ENCODE data around the gene STX18. TPM values are rescaled to one million over a fixed set of nuclear protein-coding genes. Genes with fewer than 3 reads are reported as not detected.

Gene STX18
- total and polyA plus RNA-seq, 5 experiments from 2014 or later, result 20.0 to 24.9 (median 21.5) TPM

DNA sequence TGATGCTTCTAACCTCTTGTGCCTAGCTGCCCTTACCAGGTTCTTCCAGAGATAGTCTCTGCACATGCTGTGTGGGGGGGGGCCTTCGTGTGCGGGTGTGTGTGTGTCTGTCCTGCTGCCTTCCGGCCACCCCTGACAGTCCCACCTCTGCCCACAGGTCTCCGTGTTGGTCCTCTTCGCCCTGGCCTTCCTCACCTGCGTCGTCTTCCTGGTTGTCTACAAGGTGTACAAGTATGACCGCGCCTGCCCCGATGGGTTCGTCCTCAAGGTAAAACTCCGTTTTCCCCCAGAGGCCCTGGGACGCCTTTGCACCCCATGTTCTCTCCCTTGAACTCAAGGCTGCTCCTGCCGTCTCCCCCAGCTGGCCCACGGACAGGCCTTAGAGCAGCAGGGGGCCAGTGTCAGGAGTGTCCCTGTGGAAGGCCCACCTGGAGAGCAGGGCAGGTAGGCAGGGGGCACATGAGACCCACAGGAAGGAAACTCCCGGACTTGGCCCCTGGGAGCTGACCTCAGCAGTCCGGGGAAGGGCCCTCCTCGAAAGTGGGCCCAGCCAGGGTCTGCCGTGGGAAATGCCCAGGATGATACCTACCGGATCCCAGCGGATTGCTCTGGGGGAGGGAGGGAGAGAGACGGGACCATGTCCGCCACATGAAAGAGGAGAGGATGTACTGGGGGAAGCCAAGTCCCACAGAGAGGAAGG, 132.3 kb downstream of the STX18 start:
- no peaks in the 10 kb centered on the region for H3K27me3 Mint-ChIP-seq
- ATAC-seq, result no peak
- H3K27ac Mint-ChIP-seq, result peak overlapping the region in 2 of 10 donors; percentile 21 to 92
- no peaks in the 10 kb centered on the region for H3K9me3 Mint-ChIP-seq
- POLR2A ChIA-PET, result no interaction called here
- H3K4me3 Mint-ChIP-seq, result no peak overlapping the region
- peaks cover 0 to 4% (median 0%) of the 10 kb centered on the region in 4 donors for H3K4me1 Mint-ChIP-seq
- peak in 1 of 10 donors; percentile 35 for DNase-seq
- peaks cover 0 to 25% (median 1%) of the 10 kb centered on the region in 3 donors for H3K36me3 Mint-ChIP-seq

DNA sequence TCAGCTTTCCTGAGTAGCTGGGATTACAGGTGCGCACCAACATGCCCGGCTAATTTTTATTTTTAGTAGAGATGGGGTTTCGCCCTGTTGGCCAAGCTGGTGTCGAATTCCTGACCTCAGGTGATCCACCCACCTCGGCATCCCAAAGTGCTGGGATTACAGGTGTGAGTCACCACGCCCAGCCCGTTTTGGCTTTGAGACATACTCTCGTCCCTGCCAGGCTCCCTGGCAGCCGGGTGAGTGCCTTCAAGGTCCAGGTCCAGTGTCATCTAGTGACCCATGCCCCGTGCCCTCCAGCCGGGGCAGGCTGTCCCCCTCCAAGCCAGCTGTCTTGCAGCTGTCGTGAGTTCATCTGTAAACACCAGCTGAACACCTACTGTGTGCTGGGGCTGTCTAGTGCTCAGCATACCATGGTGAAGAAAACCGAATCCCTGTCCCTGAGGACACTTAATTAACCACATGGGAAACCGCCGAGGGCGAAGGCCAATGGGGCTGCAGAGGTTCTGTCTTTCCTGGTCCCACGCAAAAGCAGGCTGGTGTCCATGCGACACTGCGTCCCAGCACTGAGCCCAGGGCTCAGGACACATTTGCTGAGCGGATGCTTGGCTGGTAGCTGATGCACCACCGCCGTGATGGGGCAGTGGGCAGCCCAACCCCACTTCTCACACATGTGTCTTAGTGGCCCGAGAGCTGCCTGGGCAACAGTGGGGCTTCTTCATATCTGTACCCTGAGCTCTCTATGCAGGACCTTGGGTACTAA, 133.1 kb downstream of the STX18 start:
- Mint-ChIP-seq H3K4me3 (no peak overlapping the region), H3K27me3 (no peaks in the 10 kb centered on the region), H3K36me3 (peaks cover 0 to 27% (median 1%) of the 10 kb centered on the region in 3 donors), H3K27ac (peak overlapping the region in 2 of 10 donors; percentile 49 to 67), H3K4me1 (peaks cover 0 to 4% (median 0%) of the 10 kb centered on the region in 4 donors), H3K9me3 (no peaks in the 10 kb centered on the region)
- ATAC-seq (no peak), DNase-seq (no peak)
- POLR2A ChIA-PET, result no interaction called here

DNA sequence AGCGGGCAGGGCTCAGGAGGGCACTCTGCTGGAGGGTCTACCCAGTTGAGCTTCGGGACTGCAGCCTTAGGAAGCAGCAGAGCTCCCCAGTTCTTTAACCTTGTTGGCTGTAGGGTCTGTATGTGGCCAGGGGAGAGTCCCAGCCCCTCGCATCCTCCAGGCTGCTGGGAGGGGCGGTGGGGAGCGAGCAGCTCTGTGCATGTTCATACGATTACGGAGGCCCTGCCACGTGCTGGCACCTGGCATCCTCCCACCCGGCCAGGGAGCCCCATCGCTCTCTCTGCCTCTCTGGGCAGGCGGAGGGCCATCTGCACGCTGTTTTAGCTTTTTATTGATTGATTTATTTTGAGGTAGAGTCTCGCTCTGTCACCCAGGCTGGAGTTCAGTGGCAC, 133.7 kb downstream of the STX18 start:
- Mint-ChIP-seq H3K4me3 (peak overlapping the region in 1 of 10 donors; percentile 12), H3K4me1 (peaks cover 0 to 6% (median 0%) of the 10 kb centered on the region in 4 donors), H3K9me3 (no peaks in the 10 kb centered on the region), H3K27ac (peak overlapping the region in 1 of 10 donors; percentile 49), H3K36me3 (peaks cover 0 to 31% (median 5%) of the 10 kb centered on the region in 3 donors), H3K27me3 (no peaks in the 10 kb centered on the region)
- no peak for DNase-seq
- POLR2A ChIA-PET, result interaction anchor here (0.9 kb wide), 1 partner anchor 10 kb away, joined by 3 read pairs; no protein-coding TSS in a partner anchor
- ATAC-seq, result no peak

DNA sequence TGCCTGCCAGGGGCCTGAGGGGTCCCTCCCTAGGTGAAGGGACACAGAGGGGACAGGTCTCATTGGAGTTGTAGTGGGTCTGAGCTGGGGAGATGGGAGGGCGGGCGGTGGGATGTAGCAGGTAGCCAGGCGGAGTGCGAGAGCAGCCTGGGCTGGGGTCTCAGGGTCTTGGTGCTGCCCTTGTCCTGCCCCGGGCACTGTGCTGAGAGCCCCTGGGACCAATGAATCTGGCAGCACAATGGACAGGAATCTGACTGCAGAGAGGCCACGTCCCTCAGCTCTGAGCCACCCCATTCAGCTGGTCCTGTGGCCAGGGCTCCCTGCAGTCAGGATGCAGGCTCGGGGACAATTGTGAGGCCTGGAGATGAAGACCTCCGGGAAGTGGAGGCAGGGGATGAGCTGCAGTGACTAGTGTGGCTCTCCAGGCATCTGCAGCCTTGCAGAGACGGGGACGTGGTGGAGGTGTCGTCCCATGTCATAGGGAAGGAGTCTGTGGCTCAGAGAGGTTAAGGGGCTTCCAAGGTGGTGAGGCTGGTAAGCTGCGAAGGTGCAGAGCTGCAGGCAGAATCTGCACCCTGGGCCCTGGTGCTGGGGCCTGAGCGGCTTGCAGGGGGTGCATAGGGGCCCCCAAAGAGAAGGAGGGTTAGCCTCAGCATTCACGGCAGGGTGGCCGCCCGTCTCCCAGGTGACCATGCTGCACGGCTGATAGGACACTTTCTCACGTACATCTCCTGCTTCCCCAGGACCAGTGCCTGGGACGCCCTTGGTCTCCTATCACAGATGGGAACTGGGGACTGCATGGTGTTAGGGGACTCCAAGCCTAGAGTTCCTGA, 134.3 kb downstream of the STX18 start:
- peak overlapping the region in 1 of 10 donors; percentile 12 for H3K4me3 Mint-ChIP-seq
- POLR2A ChIA-PET, result interaction anchor here (0.9 kb wide), 1 partner anchor 11 kb away, joined by 3 read pairs; no protein-coding TSS in a partner anchor
- no peaks in the 10 kb centered on the region for H3K9me3 Mint-ChIP-seq
- DNase-seq (no peak), ATAC-seq (no peak)
- peaks cover 0 to 37% (median 10%) of the 10 kb centered on the region in 3 donors for H3K36me3 Mint-ChIP-seq
- peak overlapping the region in 1 of 10 donors; percentile 51 for H3K27ac Mint-ChIP-seq
- peaks cover 0 to 7% (median 0%) of the 10 kb centered on the region in 4 donors for H3K4me1 Mint-ChIP-seq
- H3K27me3 Mint-ChIP-seq, result no peaks in the 10 kb centered on the region

DNA sequence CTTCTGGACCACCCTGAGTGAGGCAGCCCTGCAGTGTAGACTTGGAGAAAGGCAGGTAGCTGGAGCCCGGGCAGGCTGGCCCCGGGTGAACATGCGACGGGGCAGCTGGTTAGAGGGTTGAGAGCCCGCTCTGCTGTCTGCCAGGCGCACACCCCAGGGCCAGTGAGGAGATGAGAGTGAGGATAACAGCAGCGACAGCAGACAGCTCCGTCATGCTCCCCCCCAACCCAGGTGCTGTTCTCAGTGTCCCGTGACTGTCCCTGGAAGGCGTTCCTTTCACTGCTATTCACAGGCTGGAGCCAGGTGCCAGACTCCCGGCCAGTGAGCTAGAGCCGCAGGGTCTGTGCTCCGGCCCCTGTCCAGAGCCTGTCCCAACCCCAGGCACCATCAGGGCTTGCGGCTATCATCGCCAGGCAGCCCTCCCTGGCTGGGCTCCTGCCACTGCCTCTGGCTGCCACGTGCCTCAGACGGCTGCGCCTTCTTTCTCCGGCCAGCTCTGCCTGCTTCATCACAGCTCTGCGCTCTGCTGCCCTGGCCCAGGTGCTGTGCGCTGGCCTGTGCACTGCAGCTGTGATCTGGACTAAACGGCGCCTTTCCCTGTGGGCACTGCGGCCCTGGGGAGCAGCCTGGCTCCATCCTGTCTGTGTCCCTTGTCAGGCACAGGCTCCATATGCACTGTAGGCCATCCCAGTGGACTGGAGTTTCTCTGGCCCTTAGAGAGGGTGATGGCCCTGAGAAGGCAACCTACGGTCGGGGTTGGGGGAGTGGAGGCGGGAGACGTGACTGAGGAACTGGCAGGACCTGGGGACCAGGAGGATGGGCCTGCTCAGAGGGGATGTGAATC, 135.2 kb downstream of the STX18 start:
- Mint-ChIP-seq H3K36me3 (peaks cover 0 to 38% (median 10%) of the 10 kb centered on the region in 3 donors), H3K4me1 (peaks cover 0 to 7% (median 0%) of the 10 kb centered on the region in 4 donors), H3K27me3 (no peaks in the 10 kb centered on the region), H3K9me3 (no peaks in the 10 kb centered on the region), H3K27ac (peak overlapping the region in 2 of 10 donors; percentile 13 to 51), H3K4me3 (no peak overlapping the region)
- no peak for DNase-seq
- no peak for ATAC-seq
- POLR2A ChIA-PET, result interaction anchor here (0.8 kb wide), 1 partner anchor 10 kb away, joined by 3 read pairs; no protein-coding TSS in a partner anchor

DNA sequence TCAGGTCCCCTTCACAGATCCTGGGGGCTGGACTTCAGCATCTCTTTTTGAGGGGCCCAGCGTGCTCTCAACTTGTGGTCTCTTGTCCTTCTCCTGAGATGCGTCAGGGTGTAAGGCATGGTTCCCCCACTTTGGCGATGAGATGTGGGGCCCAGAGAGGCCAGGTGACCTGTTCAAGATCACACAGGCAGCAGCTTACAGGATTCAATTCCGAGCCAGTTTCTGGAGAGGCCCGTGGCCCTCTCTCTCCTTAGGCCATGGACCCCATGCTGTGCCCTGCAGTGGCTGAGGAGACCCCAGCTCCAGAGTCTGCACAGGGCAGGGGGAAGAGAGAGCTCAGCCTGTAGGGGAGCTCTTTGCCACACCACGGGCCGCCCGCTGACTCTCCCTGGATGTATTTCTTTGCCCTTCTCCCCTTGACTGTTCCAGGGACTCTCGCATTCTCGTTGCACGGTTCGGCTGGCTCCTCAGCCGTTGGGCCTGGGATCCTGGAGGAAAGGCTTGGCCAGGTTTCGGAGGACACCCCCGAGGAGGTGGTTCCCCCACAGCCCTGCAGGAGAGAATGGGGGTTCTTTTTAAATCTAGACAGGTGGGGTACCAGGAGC, 136.4 kb downstream of the STX18 start:
- H3K4me3 Mint-ChIP-seq, result no peak overlapping the region

DNA sequence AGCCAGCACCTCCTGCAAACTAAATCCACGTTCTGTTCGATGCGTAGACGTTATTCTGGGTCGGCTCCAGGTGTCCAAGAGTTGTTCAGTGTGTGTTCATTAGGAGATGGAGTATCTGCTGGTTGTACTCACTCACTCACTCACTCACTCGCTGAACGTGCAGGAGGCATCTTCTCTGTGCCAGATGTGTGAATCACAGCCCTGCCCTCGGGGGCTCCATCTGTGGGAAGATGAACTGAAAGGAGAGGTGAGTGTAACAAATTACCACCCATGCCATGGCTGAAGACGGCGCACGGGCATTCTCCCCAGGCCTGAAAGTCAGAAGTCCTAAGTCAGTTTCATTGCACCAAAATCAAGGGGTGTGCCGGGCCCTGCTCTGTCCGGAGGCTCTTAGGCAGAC, 138.9 kb downstream of the STX18 start:
- Mint-ChIP-seq H3K36me3 (peaks cover 0 to 50% (median 31%) of the 10 kb centered on the region in 3 donors), H3K4me3 (no peak overlapping the region), H3K4me1 (peaks cover 0 to 10% (median under 1%) of the 10 kb centered on the region in 4 donors), H3K27me3 (peaks cover 0 to 4% (median 0%) of the 10 kb centered on the region in 5 donors), H3K27ac (peak overlapping the region in 2 of 10 donors; percentile 27 to 67), H3K9me3 (peaks cover 0 to 5% (median 0%) of the 10 kb centered on the region in 9 donors)
- DNase-seq (no peak), ATAC-seq (no peak)
- POLR2A ChIA-PET, result no interaction called here

More for the DNA sequence above, 136.4 kb downstream of the STX18 start:
- H3K27me3 Mint-ChIP-seq, result no peaks in the 10 kb centered on the region
- H3K9me3 Mint-ChIP-seq, result no peaks in the 10 kb centered on the region
- POLR2A ChIA-PET, result no interaction called here
- ATAC-seq (no peak), DNase-seq (no peak)
- no peak overlapping the region for H3K27ac Mint-ChIP-seq
- H3K4me1 Mint-ChIP-seq, result peaks cover 0 to 10% (median 0%) of the 10 kb centered on the region in 4 donors
- H3K36me3 Mint-ChIP-seq, result peaks cover 0 to 37% (median 10%) of the 10 kb centered on the region in 3 donors

DNA sequence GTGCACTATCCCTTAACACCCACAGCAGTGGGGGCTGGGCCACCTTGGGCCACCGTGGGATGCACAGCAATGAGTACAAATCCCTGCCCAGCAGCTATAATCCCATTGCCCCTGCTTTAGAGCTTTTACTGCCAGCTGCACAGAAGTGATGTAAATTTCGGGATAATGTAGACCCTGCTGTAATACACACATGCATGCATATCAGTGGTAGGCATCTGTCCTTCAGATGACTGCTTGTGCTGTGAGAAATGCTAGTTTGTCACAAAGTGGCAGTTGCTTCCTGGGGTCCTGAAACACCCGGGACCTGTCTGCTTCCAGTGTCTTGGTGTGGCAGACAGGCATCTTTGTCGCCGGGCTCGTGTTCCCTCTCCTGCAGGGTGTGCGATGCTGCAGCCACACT, 140.8 kb downstream of the STX18 start:
- no peak for DNase-seq
- no peak overlapping the region for H3K4me3 Mint-ChIP-seq
- H3K27me3 Mint-ChIP-seq, result peaks cover 0 to 4% (median 0%) of the 10 kb centered on the region in 5 donors
- no peak for ATAC-seq
- H3K9me3 Mint-ChIP-seq, result peaks cover 0 to 5% (median 0%) of the 10 kb centered on the region in 9 donors
- peak overlapping the region in 1 of 10 donors; percentile 18 for H3K27ac Mint-ChIP-seq
- H3K36me3 Mint-ChIP-seq, result peaks cover 0 to 69% (median 39%) of the 10 kb centered on the region in 3 donors
- POLR2A ChIA-PET, result no interaction called here
- peaks cover 0 to 16% (median under 1%) of the 10 kb centered on the region in 4 donors for H3K4me1 Mint-ChIP-seq

DNA sequence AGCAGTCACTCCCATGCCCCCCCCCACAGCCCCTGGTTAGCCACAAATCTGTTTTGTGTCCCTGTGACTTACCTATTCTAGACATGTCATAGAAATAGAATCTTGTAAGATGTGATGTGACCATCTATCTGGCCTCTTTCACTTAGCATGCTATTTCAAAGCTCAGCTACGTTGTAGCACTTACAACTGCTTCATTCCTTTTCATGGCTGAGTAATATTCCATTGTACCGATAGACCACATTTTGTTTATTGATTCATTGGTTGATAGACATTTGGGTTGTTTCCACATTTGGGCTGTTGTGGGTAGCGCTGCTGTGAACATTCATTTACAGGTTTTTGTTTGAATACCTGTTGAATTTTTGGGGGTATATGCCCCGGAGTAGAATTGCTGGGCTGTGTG, 143.4 kb downstream of the STX18 start:
- no peak for DNase-seq
- Mint-ChIP-seq H3K9me3 (peaks cover 0 to 5% (median 0%) of the 10 kb centered on the region in 9 donors), H3K27ac (no peak overlapping the region), H3K4me3 (no peak overlapping the region), H3K36me3 (peaks cover 8 to 78% (median 45%) of the 10 kb centered on the region in 3 donors), H3K4me1 (peaks cover 11 to 37% (median 15%) of the 10 kb centered on the region in 4 donors), H3K27me3 (peaks cover 0 to 6% (median 0%) of the 10 kb centered on the region in 5 donors)
- POLR2A ChIA-PET, result no interaction called here
- no peak for ATAC-seq

DNA sequence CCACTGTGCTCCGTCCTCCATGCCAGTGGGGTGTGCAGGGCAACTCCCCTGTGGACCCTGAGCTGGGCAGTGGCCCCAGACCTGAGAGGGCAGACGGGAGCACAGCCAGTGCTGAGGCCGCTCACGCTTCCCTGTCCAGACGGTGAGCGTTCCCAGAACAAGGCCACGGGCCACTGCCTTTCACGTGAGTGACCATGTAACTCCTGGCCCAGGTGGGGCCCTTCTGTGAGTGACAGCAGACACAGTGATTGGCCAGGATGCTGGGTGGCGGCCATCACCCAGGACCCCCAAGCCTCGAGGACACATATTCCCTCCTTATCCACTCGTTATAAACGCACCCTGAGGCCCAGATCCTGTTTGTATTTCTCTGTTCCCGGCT, 144.4 kb downstream of the STX18 start:
- Mint-ChIP-seq H3K36me3 (peaks cover 8 to 79% (median 36%) of the 10 kb centered on the region in 3 donors), H3K27me3 (peaks cover 0 to 6% (median 0%) of the 10 kb centered on the region in 5 donors), H3K4me3 (peak overlapping the region in 1 of 10 donors; percentile 54), H3K9me3 (peaks cover 0 to 5% (median 0%) of the 10 kb centered on the region in 9 donors), H3K27ac (peak overlapping the region in 1 of 10 donors; percentile 50), H3K4me1 (peaks cover 11 to 40% (median 15%) of the 10 kb centered on the region in 4 donors)
- ATAC-seq, result no peak
- POLR2A ChIA-PET, result no interaction called here
- peak in 1 of 10 donors; percentile 54 for DNase-seq

Measured in naive thymus-derived CD8-positive, alpha-beta T cell (primary cell).